NCI-H1694 (cell line): ENCODE results near the gene COPS3.
"Not testable (repeated sequence)": the region's sequence is repeated elsewhere in the genome, so short reads cannot be mapped to it uniquely, and the experiment has no call there.

Source experiments
- DNase-seq: peaks from one replicate; lab custom pipeline; 2025; lab: John Stamatoyannopoulos, UW

COPS3 gene

DNA sequence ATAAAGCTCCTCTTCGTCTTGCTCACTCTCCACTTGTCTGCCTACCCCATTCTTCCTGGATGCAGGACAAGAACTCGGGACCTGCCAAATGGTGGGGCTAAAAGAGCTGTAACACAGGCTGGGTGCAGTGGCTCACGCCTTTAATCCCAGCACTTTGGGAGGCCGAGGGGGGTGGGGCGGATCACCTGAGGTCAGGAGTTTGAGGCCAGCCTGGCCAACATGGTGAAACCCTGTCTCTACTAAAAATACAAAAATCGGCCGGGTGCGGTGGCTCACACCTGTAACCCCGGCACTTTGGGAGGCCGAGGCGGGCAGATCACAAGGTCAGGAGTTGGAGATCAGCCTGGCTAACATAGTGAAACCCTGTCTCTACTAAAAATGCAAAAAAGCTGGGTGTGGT, 20.6 kb upstream of the COPS3 start:
- not testable (repeated sequence) for DNase-seq

DNA sequence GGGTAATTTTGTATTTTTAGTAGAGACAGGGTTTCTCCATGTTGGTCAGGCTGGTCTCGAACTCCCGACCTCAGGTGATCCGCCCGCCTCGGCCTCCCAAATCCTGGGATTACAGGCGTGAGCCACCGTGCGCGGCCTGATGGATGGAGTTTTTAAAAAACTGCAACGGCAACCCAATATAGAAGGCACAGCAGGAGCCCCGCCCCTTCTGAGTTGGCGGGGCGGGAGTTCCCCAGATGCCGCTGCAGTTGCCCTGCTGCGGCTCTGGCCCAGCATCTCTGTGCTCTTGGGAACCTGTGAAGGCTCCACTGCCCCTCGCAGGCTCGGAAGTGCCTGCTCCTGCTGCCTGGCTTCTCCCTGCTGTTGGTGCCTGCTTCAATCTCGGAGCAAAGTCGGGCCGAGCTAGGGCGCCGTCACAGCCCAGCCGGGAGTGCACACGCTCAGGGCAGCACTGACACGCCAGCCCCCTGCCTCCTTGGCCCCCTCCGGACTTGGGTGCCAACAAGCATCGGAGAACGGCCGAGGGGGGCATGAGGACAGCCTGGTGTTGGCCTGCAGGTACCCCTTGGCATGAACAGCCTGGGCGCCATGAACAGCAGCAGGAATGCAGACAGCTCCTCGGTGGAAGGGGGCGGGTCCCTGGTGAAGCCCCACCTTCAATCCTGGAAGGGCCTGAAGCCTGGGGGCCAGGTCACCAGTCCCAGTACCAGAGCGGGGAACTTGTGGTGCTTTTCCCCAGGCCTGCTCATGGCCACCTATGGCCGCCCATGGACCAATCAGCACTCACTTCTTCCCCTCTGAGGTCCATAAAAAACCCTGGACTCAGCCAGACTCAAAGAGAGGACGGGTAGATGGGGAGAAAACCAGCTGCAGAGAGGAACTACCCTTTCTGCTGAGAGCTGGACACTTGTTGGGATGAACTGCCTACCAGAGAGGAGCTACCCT, 19.9 kb upstream of the COPS3 start:
- no peak for DNase-seq

DNA sequence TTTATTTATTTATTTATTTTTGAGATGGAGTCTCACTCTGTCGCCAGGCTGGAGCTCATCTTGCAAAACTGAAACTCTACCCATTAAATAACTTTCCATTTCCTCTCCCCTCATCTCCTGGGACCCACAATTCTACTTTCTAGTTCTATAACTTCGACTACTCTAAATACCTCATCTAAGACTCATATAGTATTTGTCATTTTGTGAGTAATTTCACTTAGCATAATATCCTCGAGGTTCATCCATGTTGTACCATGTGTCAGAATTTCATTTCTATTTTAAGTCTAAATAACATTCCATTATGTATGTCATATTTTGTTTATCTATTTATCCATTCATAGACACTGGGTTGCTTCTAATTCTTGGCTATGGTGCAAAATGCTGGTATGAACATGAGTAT, 17.1 kb upstream of the COPS3 start:
- DNase-seq, result no peak

DNA sequence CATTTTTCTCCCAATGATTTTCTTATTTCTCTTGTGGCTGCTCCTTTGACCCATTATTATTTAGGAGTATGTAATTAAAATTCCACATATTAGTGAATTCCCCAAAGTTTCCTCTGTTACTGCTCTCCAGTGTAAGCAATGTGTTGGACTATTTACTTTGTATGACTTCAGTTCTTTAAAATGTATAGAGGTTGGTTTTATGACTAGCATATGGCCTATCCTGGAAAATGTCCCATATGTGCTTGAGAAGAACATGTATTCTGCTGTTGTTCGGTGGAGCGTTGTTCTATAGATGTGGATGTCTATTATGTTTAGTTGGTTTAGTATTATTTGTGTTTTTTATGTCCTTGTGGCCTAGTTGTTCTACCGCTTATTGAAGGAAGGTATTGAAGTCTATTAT, 16.2 kb upstream of the COPS3 start:
- DNase-seq, result peak; percentile 42

DNA sequence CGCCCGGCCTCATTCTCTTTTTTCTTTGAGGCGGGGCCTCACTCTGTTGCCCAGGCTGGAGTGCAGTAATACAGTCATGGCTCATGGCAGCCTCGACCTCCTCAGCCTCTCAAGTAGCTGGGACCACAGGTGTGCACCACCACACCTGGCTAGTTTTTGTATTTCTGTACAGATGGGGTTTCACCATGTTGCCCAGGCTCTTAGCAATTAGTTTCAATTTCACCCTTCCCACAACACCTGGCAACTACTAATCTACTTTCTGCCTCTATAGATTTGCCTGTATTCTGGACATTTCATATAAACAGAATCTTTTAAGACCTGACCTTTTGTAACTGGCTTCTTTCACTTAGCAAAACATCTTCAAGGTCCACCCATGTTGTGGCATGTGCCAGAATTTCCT, 14.1 kb upstream of the COPS3 start:
- DNase-seq, result no peak

DNA sequence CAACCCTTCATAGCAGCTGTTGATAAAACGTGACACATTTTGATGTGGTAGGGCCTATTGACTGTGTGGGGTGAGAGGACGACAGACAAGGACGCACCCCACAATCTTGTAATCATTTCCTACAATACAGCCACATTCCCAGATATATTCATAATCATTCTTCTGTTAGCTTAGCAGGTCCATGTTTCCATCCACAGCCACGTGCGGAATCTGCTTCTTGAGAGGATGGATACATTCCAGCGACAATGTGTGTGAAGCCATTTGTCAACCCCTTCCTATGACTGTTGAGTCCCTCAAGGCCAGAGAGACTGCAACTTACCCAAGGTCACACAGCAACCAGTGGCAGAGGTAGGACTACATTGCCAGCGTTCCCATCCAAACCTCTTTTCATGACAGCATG, 8.7 kb upstream of the COPS3 start:
- no peak for DNase-seq

DNA sequence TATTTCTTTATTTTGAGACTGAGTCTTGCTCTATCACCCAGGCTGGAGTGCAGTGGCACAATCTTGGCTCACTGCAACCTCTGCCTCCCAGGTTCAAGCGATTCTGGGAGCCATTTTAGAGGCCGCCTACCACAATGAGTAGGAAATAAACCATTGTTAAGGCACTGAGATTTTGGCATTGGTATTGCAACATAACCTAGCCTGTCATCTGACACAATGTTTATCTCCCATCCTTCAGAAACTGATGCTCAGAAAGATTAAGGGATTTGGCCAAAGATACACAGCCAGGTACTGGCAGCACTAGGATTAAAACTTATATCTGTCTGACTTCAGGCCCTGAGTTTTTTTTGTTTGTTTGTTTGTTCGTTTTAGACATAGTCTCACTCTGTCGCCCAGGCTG, 8.0 kb upstream of the COPS3 start:
- no peak for DNase-seq

DNA sequence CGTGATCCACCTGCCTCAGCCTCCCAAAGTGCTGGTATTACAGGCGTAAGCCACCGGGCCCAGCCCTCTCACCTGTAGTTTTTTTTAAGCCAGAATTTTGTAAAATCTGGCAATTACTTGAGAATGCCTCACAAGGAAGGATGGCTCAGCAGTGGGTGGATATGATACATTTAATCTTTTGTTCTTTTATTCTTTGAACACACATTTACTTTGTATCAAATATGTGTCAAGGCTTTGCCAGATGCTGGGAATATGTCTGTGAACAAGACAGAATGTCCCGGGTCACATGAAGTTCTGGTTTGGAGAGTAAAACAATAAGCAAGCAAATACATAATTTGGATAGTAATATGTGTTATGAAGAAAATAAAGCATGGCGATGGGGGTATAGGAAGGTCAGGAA, 4.9 kb upstream of the COPS3 start:
- DNase-seq, result no peak

DNA sequence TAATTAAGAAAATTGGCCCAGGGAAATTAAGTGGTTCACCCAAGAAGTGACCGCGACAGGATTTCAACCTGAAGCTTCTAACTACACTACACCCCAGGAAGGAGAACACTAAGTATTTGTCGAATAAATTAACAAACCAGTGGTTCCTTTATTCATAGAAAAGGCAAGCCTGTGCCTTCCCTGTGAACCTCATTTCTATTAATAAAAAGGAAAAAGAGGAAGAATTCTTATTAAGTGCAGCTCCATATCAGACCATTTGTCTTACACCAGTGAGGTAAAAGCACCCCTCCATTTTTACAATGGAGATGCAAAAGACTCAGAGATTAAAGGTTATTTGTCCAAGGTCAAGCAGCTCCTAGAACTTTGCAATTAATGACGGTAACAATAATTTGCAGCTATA, 1.7 kb downstream of the COPS3 start:
- DNase-seq, result no peak

DNA sequence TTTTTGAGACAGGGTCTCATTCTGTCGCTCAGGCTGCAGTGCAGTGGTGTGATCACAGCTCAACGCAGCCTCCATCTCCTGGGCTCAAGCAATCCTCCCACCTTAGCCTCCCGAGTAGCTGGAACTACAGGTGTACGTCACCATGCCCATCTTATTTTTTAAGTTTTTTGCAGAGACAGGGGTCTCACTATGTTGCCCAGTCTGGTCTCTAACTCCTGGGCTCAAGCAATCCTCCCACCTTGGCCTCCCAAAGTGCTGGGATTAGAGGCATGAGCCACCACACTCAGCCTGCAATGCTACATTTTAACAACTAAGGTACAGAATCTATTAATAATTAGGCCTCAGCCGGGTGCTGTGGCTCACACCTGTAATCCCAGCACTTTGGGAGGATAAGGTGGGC, 3.6 kb downstream of the COPS3 start:
- DNase-seq, result not testable (repeated sequence)

DNA sequence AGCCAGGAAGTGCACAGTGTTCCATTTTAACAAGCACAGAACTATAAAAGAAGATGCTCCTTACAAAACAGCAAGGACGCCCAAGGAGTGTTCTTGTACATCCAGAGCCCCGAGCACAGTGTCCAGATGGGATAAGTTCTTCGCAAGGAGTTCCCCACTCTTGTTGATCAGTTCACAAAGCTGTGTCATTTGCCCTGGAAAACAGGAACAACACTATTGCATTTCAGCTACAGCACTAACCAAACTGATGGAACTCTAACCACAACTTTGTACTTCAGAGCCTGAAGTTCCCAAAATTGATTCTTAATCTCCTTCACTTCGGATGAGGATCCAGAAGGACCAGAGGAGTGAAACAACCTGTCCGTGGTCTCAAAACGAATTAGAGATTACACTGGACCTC, 5.1 kb downstream of the COPS3 start:
- no peak for DNase-seq

DNA sequence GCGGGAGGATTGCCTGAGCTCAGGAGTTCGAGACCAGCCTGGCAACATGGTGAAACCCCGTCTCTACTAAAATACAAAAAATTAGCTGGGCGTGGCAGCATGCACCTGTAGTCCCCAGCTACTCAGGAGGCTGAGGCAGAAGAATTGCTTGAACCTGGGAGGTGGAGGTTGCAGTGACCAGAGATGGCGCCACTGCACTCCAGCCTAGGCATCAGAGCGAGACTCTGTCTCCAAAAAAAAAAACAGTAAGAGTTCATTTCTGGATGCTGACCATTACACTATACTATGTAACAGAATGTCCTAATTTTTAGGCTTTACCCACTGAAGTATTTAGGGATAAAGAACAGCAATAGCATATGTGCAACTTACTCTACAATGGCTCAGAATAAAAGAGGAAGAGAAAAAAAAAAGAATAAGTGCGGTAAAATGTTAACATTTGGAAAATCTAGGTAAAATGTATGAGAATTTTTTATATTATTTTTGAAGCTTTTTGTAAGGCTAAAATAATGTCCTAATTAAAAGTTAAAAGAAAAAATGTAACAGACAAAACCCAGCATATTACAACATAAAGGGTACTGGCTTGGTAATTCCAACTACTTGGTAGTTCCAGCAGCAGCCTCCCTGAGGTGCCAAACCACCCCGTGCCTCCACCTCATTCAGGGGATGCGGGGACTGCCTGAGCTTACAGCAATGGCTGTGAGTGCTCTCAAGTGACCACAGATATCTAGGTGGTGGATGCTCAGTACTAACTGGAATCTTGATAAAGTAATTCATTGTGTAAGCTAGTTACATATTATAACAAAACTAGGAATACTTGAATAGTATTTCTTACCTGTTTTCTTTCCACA, 10.9 kb downstream of the COPS3 start:
- no peak for DNase-seq

DNA sequence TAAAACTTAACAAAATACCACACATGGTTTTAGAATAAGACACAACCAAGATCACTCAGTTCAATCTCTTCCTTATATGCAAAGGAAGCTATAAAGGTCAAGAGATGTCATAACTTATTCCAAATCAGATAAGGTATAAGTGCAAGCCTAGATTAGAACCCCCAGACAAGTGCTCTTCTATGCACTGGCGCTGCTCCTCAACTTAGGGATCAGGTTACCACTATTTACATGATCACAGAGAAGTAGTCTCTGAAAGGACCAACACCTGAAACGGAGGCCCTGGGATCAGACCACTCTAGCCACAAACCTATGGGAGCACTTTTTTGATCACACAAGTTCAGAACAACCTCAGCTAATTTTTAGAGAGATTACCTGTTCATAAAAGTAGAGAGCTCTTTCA, 16.6 kb downstream of the COPS3 start:
- no peak for DNase-seq

DNA sequence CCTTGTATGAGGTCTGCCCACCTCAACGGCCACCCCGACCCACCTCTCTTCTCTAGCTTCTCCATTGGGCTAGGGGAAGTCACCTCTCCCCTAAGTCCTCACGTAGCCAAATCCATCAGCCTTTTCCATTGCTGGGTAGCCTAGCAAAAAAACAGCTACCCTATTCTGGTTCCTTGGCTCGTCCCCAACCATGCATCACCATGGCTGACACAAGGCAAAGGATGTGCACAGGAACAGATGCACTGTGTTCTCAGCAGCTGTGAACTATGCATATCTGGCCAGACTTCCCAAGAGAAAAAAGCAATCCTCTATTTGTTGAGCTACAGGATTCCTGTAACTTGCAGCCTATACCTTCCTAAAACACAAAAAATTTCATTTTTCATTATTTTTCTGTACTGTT, 22.0 kb downstream of the COPS3 start:
- peak; percentile 84 for DNase-seq

DNA sequence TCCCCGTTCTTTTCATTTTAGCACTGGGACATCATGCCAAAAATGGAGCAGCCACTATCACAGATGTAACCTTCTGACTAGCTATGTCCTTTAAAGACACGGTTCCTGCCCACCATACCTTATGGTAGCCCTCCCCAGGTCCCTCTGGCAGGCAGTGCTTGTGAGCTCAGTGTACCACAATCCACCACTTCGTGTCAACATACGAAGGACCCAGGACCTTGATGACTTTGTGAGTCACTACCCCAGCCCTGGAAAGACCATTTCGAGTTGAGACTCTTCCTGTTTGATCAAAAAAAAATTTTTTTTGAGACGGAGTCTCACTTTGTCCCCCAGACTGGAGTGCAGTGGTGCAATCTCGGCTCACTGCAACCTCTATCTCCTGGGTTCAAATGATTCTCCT, 23.0 kb downstream of the COPS3 start:
- DNase-seq, result no peak

DNA sequence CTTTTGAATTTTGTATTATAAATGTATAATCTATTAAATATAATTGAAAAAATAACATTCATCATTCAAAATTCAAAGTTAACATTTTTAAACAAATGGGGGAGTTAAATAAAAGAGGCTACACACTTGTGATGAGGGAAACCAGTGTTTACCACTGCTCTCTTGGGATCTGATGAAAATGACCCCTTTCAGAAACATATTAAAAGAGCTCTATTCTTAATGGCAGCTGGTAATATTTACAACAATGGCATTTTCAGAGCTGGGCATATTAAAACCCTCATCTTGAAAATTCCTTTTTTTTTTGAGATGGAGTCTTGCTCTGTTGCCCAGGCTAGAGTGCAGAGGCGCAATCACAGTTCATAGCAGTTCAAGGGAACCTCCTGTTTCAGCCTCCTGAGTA, 24.7 kb downstream of the COPS3 start:
- DNase-seq, result no peak

DNA sequence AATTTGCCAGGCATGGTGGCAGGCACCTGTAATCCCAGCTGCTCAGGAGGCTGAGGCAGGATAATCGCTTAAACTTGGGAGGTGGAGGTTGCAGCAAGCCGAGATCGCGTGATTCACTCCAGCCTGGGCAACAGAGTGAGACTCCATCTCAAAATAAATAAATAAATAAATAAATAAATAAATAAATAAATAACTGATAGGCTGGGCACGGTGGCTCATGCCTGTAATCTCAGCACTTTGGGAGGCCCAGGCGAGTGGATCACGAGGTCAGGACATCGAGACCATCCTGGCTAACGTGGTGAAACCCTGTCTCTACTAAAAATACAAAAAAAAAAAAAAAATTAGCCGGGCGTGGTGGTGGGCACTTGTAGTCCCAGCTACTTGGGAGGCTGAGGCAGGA, 25.4 kb downstream of the COPS3 start:
- not testable (repeated sequence) for DNase-seq

DNA sequence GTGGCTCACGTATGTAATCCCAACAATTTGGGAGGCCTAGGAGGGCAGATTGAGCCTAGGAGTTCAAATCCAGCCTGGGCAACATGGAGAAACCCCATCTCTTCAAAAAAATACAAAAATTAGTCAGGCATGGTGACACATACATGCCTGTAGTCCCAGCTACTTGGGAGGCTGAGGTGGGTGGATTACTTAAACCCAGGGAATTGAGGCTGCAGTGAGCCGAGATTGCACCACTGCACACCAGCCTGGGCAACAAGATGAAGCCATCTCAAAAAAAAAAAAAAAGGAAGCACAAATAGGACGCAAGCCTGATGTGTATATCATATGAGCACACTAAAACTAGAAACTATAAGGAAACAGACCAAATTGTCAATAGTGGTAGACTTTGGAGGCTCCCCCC, 27.0 kb downstream of the COPS3 start:
- DNase-seq, result no peak

DNA sequence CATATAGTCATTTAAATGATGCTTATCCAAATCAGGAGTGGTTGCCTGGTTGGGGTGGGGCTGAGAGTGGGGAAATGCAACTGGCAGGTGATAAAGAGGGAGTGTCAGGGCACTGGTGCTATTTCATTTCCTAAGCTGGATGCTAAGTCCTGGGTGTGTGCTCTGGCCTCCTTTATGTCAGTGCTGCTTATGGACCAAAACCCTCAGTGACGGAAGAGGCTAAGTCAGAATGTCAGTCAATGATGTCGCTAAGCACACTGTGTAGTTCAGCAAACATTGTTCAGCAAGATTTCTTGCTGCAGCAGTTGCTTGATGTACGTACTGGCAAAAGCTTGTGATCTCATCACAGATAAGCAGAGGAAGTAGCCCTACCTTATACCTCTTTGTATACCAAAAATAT, 27.6 kb downstream of the COPS3 start:
- no peak for DNase-seq

DNA sequence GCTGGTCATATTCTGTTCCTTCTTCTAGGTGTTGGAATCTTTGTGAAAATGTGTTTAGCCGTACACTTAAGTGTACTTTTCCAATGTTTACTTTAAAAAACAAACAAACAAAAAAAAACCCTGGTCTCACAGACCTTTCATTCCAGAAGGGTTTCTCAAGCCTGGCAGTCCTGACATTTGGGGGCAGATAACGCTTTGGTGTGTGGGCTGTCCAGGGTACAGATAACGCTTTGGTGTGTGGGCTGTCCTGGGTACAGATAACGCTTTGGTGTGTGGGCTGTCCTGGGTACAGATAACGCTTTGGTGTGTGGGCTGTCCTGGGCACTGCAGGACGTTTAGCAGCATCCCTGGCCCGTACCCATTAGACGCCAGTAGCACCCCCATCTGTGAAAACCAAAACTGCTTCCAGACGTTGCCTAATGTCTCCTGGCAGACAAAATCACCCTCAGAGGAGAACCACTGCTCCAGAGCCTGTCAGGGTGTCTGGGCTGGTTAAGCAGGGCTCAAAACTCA, 28.8 kb downstream of the COPS3 start:
- no peak for DNase-seq

DNA sequence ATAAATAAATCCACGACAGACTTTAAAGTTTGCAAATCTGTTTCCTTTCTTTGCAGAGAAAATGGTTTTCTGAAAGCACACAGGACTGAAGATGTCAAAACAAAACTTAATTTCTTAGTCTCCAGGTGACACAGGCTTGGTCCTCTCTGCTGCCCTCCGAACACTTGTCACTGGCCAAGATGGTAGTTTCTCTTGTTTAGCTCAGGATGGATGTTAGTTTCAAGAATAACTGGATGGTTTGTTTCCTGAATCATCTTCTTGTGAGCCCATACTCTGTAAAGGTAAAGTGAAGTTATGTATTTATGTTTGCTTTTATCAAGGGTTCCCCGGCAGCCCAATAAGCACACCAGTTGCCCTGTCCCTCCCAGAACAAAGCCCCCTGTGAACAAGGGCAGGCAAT, 34.2 kb downstream of the COPS3 start:
- no peak for DNase-seq

DNA sequence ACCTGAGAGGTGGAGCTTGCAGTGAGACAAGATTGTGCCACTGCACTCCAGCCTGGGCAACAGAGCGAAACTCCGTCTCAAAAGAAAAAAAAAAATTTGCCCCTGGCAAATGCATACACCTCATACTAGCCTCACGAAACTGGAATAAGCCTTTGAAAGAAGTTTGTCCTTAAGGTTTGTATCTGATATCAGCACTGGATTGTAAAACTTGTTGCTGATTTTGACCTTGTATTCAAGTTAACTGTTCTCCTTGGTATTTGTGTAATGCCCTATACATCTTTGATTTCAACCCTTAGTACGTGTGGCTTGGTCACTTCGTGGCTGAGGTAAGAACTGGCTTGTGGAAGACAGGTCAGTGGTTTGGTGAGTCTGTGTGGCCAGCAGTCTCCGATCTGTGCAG, 37.9 kb downstream of the COPS3 start:
- DNase-seq, result no peak

DNA sequence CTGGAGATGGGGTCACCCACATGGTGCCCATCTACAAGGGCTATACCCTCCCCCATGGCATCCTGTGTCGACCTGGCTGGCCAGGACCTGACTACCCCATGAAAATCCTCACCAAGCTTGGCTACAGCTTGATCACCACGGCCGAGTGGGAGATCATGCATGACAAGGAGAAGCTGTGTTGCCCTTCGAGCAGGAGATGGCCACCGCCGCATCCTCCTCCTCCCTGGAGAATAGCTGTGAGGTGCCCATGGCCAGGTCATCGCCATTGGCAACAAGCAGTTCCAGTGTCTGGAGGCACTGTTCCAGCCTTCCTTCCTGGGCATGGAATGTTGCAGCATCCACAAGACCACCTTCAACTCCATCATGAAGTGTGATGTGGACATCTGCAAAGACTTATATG, 38.8 kb downstream of the COPS3 start:
- no peak for DNase-seq
